ENCODE results near the gene DLG2. TPM values are rescaled to one million over a fixed set of nuclear protein-coding genes. Genes with fewer than 3 reads are reported as not detected.

Gene DLG2
- total RNA-seq, 1 donor from 2014 or later, result 2.1 TPM

- H3K27me3 Mint-ChIP-seq (ENCODE audit: low read depth), result peaks cover 12% of the 10 kb centered on the region
- H3K36me3 Mint-ChIP-seq (ENCODE audit: low read depth), result no peaks in the 10 kb centered on the region
- H3K4me3 Mint-ChIP-seq, result no peak overlapping the region
- H3K4me1 Mint-ChIP-seq, result no peaks in the 10 kb centered on the region
- no peak for DNase-seq (ENCODE audit: low read depth, low spot score)
- H3K9me3 Mint-ChIP-seq, result no peaks in the 10 kb centered on the region
- H3K27ac Mint-ChIP-seq (ENCODE audit: unreplicated experiment), result no peak overlapping the region
- TF ChIP-seq CTCF (conservative IDR thresholded peaks at IDR 0.05), result no peak
Measured at GRCh38 chr11:83760932-83761331, 1866.2 kb downstream of the DLG2 start.

- TF ChIP-seq CTCF (conservative IDR thresholded peaks at IDR 0.05), result no peak
- H3K9me3 Mint-ChIP-seq, result no peaks in the 10 kb centered on the region
- H3K36me3 Mint-ChIP-seq (ENCODE audit: low read depth), result no peaks in the 10 kb centered on the region
- H3K4me1 Mint-ChIP-seq, result no peaks in the 10 kb centered on the region
- H3K4me3 Mint-ChIP-seq, result no peak overlapping the region
- no peak overlapping the region for H3K27ac Mint-ChIP-seq (ENCODE audit: unreplicated experiment)
- peaks cover 12% of the 10 kb centered on the region for H3K27me3 Mint-ChIP-seq (ENCODE audit: low read depth)
- no peak for DNase-seq (ENCODE audit: low read depth, low spot score)
Measured at GRCh38 chr11:83759148-83759547, 1868.0 kb downstream of the DLG2 start.

- H3K27me3 Mint-ChIP-seq (ENCODE audit: low read depth), result peaks cover 14% of the 10 kb centered on the region
- no peak for TF ChIP-seq CTCF (conservative IDR thresholded peaks at IDR 0.05)
- DNase-seq (ENCODE audit: low read depth, low spot score), result no peak
- no peaks in the 10 kb centered on the region for H3K4me1 Mint-ChIP-seq
- no peak overlapping the region for H3K27ac Mint-ChIP-seq (ENCODE audit: unreplicated experiment)
- no peaks in the 10 kb centered on the region for H3K9me3 Mint-ChIP-seq
- H3K36me3 Mint-ChIP-seq (ENCODE audit: low read depth), result no peaks in the 10 kb centered on the region
- H3K4me3 Mint-ChIP-seq, result no peak overlapping the region
Measured at GRCh38 chr11:83751041-83751440, 1876.1 kb downstream of the DLG2 start.

- Mint-ChIP-seq H3K27me3 (ENCODE audit: low read depth) (peaks cover 11% of the 10 kb centered on the region), H3K4me3 (no peak overlapping the region), H3K36me3 (ENCODE audit: low read depth) (peaks cover 8% of the 10 kb centered on the region), H3K27ac (ENCODE audit: unreplicated experiment) (no peak overlapping the region), H3K9me3 (peaks cover 8% of the 10 kb centered on the region), H3K4me1 (no peaks in the 10 kb centered on the region)
- no peak for DNase-seq (ENCODE audit: low read depth, low spot score)
- TF ChIP-seq CTCF (conservative IDR thresholded peaks at IDR 0.05), result no peak
Measured at GRCh38 chr11:83746921-83747585, 1880.1 kb downstream of the DLG2 start.

- peaks cover 9% of the 10 kb centered on the region for H3K27me3 Mint-ChIP-seq (ENCODE audit: low read depth)
- peaks cover 8% of the 10 kb centered on the region for H3K9me3 Mint-ChIP-seq
- H3K27ac Mint-ChIP-seq (ENCODE audit: unreplicated experiment), result no peak overlapping the region
- no peaks in the 10 kb centered on the region for H3K4me1 Mint-ChIP-seq
- no peak for TF ChIP-seq CTCF (conservative IDR thresholded peaks at IDR 0.05)
- peaks cover 8% of the 10 kb centered on the region for H3K36me3 Mint-ChIP-seq (ENCODE audit: low read depth)
- no peak for DNase-seq (ENCODE audit: low read depth, low spot score)
- no peak overlapping the region for H3K4me3 Mint-ChIP-seq
Measured at GRCh38 chr11:83744620-83745192, 1882.4 kb downstream of the DLG2 start.
